Smooth muscle cell (in vitro differentiated cells): ENCODE data around the gene RABGAP1. TPM values are rescaled to one million over a fixed set of nuclear protein-coding genes. Genes with fewer than 3 reads are reported as not detected.

Source experiments
- DNase-seq: peaks from one replicate; lab custom pipeline; 2025; ENCODE audit not compliant: unreplicated experiment; lab: John Stamatoyannopoulos, UW
- H2AFZ ChIP-seq: fragments of 200-600 bp; sonication (generic); 2 replicates; pipeline ENCODE4 v1.6.0; 2016; ENCODE audit warnings: antibody characterized with exemption, low read depth, mild to moderate bottlenecking
- H3F3A ChIP-seq: fragments of 200-600 bp; sonication (generic); 2 replicates; pipeline ENCODE4 v1.6.0; 2017; ENCODE audit warnings: antibody characterized with exemption, low read depth
- H3K27ac ChIP-seq: fragments of 200-600 bp; sonication (generic); 2 replicates; pipeline ENCODE4 v1.5.1; 2016; ENCODE audit warnings: low read depth, mild to moderate bottlenecking
- H3K27me3 ChIP-seq: fragments of 200-600 bp; sonication (generic); 2 replicates; pipeline ENCODE4 v1.6.1; 2016; ENCODE audit warnings: low read depth, mild to moderate bottlenecking
- H3K36me3 ChIP-seq: fragments of 200-600 bp; sonication (generic); 2 replicates; pipeline ENCODE4 v1.5.1; 2016; ENCODE audit warnings: low read depth
- H3K4me1 ChIP-seq: fragments of 200-600 bp; sonication (generic); 2 replicates; pipeline ENCODE4 v1.5.1; 2016; ENCODE audit warnings: low read depth
- H3K4me2 ChIP-seq: fragments of 200-600 bp; sonication (generic); 2 replicates; pipeline ENCODE4 v1.6.0; 2016; ENCODE audit warnings: mild to moderate bottlenecking
- H3K4me3 ChIP-seq: fragments of 200-600 bp; sonication (generic); 2 replicates; pipeline ENCODE4 v1.5.1; 2016; ENCODE audit warnings: mild to moderate bottlenecking
- H3K79me2 ChIP-seq: fragments of 200-600 bp; sonication (generic); 2 replicates; pipeline ENCODE4 v1.6.0; 2016; ENCODE audit warnings: low read depth, mild to moderate bottlenecking
- H3K9ac ChIP-seq: fragments of 200-600 bp; sonication (generic); 2 replicates; pipeline ENCODE4 v1.6.0; 2016; ENCODE audit warnings: low read depth
- H3K9me3 ChIP-seq: fragments of 200-600 bp; sonication (generic); replicated peaks from 2 replicates; pipeline ENCODE4 v1.5.1; 2016; ENCODE audit warnings: low read depth
- H4K20me1 ChIP-seq: fragments of 200-600 bp; sonication (generic); 2 replicates; pipeline ENCODE4 v1.6.0; 2016; ENCODE audit warnings: low read depth
- CTCF ChIP-seq: fragments of 200-600 bp; sonication (generic); IDR thresholded peaks from 2 replicates; pipeline ENCODE4 v1.5.1; 2017; ENCODE audit warnings: borderline replicate concordance, mild to moderate bottlenecking, antibody characterized with exemption; ENCODE audit not compliant: insufficient read depth, poor library complexity, severe bottlenecking
- WGBS: methylation state at CpG from one replicate; pipeline ENCODE4 v1.1.7; 2016; ENCODE audit warnings: low lambda C conversion rate; 5-methylcytosine and 5-hydroxymethylcytosine counted together
- polyA plus RNA-seq: library from polyadenylated mRNA; unstranded; fragments of >200 nt; fragmentation: Nextera tagmentation; extraction: Ambion mirVana; gene quantifications from 2 replicates; pipeline ENCODE4 v1.2.1, GENCODE V29; 2016
- total RNA-seq: library from RNA; depleted of rRNA; stranded (reverse); fragments of >200 nt; gene quantifications from 2 replicates; pipeline ENCODE4 v1.2.3, GENCODE V29; 2014

The RABGAP1 gene
- total and polyA plus RNA-seq, 2 experiments from 2014 or later = 13.5 to 31.8 TPM

- H3K4me1 ChIP-seq = no peaks in the 10 kb centered on the region
- no peak overlapping the region for H3K9ac ChIP-seq
- WGBS = 48% methylated on average over 2 of the region's 2 CpGs
- H3K27me3 ChIP-seq = no peaks in the 10 kb centered on the region
- no peak overlapping the region for H2AFZ ChIP-seq
- no peaks in the 10 kb centered on the region for H3F3A ChIP-seq
- DNase-seq = no peak
- peaks cover 47% of the 10 kb centered on the region for H3K79me2 ChIP-seq
- H3K4me2 ChIP-seq = no peak overlapping the region
- no peak overlapping the region for H3K27ac ChIP-seq
- H4K20me1 ChIP-seq = peaks cover 36% of the 10 kb centered on the region
- no peak for TF ChIP-seq CTCF
- H3K4me3 ChIP-seq = no peak overlapping the region
- no peaks in the 10 kb centered on the region for H3K9me3 ChIP-seq
- no peaks in the 10 kb centered on the region for H3K36me3 ChIP-seq
These were observed 37.8 kb downstream of the RABGAP1 start for GRCh38 chr9:122978601-122979000.

GRCh38 chr9:122986010-122986409 lies 45.2 kb downstream of the RABGAP1 start:
- Histone ChIP-seq H3K4me3 (no peak overlapping the region), H3K36me3 (peaks cover 15% of the 10 kb centered on the region), H3K4me1 (no peaks in the 10 kb centered on the region), H3K27ac (no peak overlapping the region), H3K27me3 (no peaks in the 10 kb centered on the region), H3K9ac (no peak overlapping the region), H3K9me3 (no peaks in the 10 kb centered on the region), H4K20me1 (peaks cover 11% of the 10 kb centered on the region), H3K79me2 (peaks cover 15% of the 10 kb centered on the region), H3F3A (peaks cover 6% of the 10 kb centered on the region), H2AFZ (no peak overlapping the region), H3K4me2 (no peak overlapping the region)
- DNase-seq = no peak
- no peak for TF ChIP-seq CTCF
- 86% methylated on average over 5 of the region's 5 CpGs for WGBS

- Histone ChIP-seq H3F3A (peaks cover 10% of the 10 kb centered on the region), H3K4me3 (no peak overlapping the region), H3K36me3 (peaks cover 15% of the 10 kb centered on the region), H3K79me2 (peaks cover 9% of the 10 kb centered on the region), H3K4me2 (no peak overlapping the region), H3K9me3 (no peaks in the 10 kb centered on the region), H3K9ac (no peak overlapping the region), H2AFZ (no peak overlapping the region), H3K27me3 (no peaks in the 10 kb centered on the region), H4K20me1 (peaks cover 16% of the 10 kb centered on the region), H3K4me1 (no peaks in the 10 kb centered on the region), H3K27ac (no peak overlapping the region)
- no peak for TF ChIP-seq CTCF
- WGBS = 96% methylated on average over 2 of the region's 2 CpGs
- no peak for DNase-seq
These were observed 47.3 kb downstream of the RABGAP1 start for GRCh38 chr9:122988141-122988540.

- no peaks in the 10 kb centered on the region for H3K4me1 ChIP-seq
- no peak for TF ChIP-seq CTCF
- peaks cover 15% of the 10 kb centered on the region for H3K36me3 ChIP-seq
- no peaks in the 10 kb centered on the region for H3K9me3 ChIP-seq
- no peak for DNase-seq
- H2AFZ ChIP-seq = no peak overlapping the region
- peaks cover 9% of the 10 kb centered on the region for H3K79me2 ChIP-seq
- H3K9ac ChIP-seq = no peak overlapping the region
- 94% methylated on average over 8 of the region's 8 CpGs for WGBS
- peak overlapping the region; percentile 1 for H3K27ac ChIP-seq
- no peak overlapping the region for H3K4me3 ChIP-seq
- peaks cover 10% of the 10 kb centered on the region for H3F3A ChIP-seq
- H4K20me1 ChIP-seq = peaks cover 9% of the 10 kb centered on the region
- H3K27me3 ChIP-seq = no peaks in the 10 kb centered on the region
- no peak overlapping the region for H3K4me2 ChIP-seq
These were observed 48.3 kb downstream of the RABGAP1 start for GRCh38 chr9:122988920-122989621.
